GM21529 (cell line): Measurements from ENCODE around the gene LTBR.

ENCODE experiments used
- ATAC-seq: cut with Tn5 transposase; IDR thresholded peaks from one replicate; pipeline ENCODE4 v1.9.1; 2021; ENCODE audit not compliant: unreplicated experiment

The LTBR gene

DNA sequence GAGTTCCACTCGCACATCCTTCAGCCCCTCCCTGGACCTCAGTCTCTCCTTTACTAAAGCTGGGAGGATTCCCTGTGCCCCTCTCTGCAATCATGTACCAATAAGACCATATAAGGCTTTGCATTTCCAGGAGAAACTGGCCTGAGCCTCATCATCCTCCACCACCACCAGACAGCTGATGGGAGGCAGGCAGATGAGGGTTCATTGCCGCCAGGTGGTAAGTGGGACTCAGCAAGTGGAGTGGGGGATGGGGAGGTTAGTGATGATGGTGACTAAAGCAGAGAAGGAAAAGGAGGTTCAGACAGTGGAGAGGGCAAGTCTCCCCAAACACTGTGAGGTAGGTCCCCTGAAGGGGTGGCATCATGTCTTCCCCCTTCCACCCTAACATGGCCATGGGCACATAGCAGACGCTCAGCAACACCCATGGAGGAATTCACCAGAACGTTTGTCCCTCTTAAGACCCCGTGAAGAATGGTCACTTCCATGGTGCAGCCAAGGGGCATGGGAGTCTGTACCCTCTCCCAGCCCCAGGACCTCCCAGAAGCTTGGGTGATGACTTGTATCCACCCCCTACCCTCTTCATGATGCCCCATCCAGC is 37.6 kb upstream of the LTBR start:
- ATAC-seq, result no peak

DNA sequence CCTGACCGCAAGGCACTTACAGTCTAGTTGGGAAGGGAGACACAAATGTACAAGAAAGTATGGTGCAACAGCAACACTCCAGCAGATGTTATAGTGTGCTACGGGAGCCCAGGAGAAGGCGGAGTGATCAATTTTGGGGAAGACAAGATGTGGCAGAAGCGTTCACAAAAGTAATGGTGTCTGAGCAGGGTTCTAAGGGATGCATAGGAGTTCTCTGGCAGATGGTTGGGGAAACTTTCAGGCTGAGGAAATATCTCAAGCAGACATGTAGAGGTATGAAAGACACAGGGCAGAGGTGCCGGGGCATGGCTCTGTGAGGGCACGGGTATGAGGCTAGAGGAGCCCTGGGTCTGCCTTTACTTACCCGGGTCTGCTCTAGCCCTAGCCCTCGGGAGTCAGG is 37.0 kb upstream of the LTBR start:
- no peak for ATAC-seq

DNA sequence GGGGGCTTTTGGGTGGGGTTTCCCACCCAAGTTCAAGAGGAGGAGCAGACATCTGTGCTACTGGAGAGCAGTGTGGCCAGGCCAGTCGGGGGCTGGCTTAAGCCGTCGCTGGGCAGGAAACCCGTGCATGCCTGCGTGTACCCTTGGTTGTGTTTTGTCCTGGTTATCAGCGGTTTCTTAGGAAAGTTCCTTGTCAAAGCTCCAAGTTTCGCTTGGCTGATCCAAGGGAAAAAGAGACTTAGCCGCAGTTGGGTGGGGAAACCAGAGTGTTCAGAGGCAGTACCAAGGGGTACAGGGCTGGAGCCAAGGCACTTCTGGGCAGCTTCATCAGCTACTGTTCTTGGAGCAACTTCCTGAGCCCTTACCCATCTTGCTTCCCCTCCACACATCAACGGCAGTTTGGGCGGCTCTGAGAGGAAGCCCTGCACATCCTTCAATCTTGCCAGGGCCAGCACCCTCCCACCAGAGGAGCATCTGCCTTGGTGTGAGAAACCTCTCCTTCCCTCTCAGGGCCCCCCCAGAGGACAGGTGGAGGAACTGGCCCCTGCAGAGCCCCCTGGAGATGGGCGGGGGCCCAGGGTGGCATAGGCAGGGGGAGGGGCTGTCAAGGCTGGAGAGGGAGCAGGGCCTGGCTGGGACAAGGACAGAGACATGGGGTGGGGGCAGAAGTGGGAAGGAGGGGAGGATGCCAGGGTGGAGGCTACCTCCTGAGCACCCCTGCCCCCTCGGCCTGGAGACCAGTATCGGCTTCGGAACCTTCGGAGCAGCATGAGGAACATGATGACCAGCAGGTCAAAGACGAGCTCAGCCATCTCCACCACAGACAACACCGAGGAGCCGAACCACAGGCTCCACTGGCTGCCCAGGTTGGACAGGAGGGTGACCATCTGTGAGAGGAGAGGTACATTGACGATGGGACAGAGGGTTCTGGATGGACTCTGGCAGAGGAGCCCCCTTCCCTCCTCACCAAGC is 36.3 kb upstream of the LTBR start:
- ATAC-seq, result no peak

DNA sequence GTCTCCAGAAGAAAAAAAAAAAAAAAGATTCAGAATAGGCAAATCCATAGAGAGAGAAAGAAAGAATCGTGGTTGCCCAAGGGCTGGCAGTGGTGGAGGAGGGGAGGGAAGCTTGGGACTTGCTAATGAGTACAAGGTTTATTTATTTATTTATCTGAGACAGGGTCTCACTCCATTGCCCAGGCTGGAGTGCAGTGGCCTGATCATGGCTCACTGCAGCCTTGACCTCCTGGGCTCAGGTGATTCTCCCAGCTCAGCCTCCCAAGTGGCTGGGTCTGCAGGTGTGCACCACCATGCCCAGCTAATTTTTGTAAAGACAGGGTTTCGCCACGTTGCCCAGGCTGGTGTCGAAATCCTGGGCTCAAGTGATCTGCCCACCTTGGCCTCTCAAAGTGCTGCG is 32.3 kb upstream of the LTBR start:
- no peak for ATAC-seq

DNA sequence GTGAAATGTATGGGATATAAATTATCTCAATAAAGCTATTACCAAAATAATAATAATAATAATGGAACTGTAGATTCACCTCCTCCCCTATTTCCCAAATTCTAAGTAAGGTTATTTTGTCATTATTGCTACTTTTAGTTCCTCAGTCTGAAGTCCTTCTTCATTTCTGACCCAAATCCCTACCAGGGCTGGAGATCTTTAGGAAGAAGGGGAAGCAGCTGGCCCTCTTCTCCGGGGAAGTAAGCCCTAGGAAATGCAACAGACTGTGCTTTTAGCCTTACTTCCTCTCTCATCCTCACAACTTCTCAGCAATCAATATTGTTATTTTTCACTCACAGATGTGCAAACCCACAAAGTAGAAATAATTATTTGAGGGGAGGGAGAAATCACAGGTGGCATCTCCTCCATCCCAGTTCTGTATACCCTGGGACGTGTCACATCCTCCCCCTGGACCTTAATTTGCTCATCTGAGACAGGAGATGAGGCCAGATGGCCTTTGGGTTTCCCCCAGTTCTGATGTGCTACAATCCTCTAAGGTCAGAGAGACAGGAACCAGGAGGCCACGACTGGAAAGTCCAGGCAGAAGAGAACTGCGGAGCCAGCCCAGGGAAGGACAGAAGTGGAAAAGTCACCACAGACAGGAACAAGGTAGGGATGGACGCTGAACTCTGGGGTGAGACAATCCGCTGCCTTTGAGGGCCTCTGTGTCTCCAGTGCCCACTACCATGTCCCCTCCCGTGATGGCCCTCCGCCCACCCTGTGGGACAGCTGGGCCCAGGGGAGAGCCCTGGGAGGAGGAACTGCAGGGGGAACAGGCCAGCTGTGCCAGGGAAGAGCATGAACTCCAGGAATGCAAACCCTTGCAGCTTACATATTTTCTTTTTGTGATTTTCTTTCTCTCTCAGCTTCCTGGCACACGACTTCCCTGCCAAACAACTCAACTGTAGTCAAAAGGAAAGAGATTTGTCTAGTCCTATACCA is 31.5 kb upstream of the LTBR start:
- no peak for ATAC-seq

DNA sequence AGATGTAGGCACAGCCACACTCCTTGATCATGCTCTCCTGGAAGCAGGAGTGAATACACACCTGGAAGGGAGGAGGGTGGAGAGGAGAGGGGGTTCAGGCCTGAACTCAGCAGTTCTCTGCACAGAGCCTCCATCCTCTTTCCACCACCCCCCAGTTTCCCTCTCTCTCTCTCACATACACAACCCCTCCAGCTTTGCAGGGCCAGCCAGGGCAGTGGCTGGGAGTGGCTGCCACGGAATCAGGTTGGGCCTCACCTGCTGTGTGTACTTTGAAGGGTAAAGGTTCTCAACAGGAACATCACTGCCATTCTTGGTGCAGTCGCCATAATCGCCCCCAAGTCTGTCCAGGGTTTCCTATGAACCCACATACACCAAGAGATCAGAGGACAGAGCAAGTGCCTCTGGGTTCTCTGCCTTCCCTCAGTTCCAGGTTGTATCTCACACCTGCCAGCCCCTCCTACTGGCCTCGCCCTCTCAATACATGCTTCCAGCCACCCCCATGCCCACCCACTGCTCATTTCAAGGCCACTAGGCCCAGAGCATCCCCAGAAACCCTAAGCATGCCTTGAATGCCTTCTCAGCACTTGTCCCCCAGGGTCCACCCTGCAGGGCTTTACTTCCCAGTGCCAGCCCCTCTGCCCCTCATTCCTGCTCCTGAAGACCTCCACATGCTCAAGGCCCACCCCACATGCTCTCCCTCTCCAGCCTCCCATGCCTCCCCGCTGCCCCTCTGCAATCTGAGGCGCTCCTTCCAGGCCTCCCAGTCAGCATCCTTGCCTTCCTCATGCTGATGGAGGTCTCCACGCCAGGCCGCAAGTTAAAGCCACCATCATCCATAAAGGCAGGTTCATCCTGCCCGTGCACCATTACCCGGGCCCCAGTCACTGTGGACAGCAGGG is 29.2 kb upstream of the LTBR start:
- ATAC-seq, result no peak

DNA sequence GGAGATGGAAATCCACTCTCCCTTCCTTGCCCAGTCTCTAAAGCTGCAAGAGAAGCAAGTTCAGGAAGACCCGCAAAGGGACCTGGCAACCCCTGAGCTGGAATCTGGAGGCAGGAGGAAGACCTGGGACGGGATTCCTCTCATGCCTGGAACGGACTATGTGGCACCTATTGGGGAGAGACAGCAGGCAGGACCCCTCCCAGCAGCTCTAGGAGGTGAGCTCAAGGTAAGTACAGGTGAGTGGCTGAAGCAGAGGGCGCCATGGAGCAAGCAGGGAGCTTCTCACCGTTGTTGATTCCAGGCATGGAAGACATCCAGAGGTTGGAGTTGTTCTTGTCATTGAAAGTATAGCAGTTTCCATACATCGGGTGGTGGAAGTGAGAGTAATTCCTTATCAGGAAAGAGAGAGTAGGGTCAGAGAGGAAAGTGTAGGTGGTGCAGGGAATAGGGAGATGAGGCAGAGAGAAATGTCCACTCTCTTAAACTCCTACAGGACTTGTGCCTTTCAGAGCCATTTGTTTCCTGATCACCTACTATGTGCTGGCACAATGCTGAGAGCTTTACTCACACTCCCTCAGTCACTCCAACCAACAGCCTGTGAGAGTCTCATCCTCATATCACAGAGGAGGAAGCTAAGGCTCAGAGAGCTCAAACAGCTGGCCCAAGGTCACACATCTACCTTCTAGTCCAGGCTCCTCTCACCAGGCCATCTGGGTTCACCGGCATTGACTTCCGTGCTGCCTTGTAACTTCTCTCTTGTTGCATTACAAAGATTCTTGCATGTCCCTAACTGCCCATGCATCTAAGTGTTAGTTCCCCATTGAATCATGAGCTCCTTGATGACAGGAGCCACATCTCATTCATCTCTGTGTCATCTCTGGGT is 28.2 kb upstream of the LTBR start:
- no peak for ATAC-seq

DNA sequence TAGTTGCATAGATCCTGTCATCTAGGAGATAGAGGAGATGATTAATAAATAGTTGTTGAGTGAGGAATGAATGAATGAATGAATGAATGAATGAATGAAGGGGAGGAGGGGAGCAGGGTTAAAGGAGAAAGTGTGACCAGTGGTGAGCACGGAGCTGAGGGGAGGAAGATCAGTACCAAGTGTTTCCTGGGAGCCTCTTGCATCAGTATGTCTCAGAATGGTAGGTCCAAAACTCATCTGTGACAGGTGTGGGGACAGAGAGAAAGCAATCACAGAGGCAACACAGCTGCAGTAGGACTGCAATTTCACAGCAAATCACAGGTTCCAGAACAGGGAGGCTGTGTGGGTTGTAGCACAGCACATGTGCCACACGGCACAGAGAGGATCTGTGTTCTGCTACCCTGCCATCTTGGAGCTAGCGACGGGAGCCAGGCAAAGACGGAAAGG is 27.6 kb upstream of the LTBR start:
- no peak for ATAC-seq

DNA sequence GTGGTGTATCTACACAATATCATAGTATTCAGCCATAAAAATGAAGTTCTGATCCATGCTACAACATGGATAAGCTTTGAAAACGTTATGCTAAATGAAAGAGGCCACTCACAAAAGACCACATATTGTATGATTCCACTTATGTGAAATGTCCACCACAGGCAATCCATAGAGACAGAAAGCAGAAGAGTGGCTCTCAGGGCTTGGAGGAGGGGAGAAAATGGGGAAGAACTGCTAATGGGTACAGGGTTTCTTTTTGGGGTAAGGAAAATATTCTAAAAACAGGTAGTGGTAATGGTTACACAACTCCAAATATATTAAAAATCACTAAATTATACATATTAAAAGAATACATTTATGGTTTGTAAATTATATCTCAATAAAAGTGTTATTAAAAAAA is 25.1 kb upstream of the LTBR start:
- ATAC-seq, result no peak

DNA sequence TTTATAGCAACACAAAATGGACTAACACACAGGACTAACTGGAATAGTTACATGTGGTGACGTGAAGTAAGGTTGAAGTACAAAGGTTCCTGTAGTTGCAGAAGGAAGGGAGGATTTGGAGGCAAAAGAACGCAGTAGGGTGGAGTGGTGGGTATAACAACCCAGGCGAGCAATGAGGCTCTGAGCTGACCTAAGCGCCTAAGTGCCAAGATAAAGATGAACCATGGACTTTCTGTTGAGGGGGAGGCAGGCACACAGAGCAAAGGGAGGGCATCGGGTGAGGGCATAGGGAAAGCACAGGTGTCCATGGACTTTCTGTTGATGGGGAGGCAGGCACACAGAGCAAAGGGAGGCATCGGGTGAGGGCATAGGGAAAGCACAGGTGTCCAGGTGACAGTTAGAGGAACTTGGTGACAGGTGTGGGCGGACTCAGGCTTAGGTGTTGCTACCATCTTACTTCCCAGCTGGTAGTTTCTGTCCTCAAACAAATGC is 23.8 kb upstream of the LTBR start:
- no peak for ATAC-seq

DNA sequence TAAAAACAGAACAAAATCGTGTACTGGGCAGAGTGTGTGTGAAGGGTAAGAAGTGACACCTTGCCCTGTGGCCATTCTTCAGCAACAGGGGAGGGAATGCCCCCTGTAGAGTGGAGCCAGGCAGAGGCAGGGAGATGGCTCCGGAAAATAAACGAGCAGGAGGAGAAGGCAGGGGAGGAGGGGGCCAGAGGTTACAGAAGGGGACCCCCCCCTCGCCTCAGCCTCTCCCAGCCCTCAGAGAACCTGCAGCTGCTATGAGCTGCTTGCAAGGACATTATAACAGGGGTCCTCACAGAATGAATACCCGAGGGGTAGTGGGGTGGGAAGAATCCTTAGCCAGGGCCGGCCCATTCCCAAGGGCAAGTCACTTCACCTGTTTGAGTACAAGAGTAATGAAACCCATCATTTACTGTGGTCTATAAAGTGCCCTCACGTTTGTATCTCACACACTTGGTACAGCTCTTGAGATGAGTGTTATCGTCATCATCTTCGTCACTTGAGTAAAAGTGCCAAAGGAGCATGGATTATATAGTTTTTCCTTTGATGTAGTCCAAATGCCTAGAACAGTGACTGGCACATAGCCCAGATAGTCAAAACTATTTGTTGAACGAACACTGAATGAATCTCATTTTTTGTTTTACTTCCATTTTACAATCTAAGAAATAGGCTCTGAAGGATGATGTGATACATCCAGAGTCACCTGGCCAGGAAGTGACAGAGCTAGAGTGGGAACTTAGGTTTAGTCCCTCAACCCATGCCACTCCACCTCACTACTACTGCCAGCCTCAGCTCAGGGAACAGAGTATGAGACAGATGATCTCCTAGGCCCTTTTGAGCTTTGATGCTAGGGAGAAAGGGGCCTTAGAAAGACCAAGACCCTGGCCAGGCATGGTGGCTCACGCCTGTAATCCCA is 23.1 kb upstream of the LTBR start:
- ATAC-seq, result no peak

DNA sequence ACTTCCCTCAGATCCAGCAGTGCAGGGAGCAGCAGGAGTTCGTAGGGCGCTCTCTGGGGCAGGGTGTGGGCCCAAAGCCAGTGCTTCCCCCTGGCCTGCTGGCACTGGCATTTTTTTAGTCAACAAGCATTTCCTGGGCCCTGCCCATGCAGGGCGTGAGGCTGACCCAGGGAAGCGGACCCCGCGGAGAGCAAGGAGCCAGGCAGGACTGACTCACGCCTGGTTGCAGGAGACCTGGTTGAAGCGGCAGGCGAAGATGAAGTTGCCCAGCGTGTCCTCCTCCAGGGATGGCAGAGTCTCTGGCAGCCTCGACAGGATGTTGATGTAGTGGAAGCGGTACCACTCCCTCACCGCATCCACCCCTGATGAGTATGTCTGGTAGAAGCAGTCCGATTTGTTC is 22.1 kb upstream of the LTBR start:
- ATAC-seq, result no peak

DNA sequence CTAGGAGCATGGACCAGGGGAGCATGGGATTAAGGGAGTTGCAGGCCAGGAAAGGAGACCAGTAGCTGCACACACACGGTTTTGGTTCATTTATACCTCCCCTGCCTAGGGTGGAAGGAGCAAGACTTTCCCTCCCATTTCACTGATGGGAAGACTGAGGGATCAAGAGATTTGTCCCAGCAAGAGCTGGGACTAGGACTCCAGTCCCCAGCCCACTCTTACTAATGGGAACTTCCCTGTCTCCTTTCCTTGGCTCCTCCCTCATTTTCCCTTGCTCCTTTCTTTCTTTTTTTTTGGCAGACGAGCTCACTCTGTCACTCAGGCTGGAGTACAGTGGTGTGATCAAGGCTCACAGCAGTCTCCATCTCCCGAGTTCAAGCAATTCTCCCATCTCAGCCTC is 21.6 kb upstream of the LTBR start:
- ATAC-seq, result no peak

DNA sequence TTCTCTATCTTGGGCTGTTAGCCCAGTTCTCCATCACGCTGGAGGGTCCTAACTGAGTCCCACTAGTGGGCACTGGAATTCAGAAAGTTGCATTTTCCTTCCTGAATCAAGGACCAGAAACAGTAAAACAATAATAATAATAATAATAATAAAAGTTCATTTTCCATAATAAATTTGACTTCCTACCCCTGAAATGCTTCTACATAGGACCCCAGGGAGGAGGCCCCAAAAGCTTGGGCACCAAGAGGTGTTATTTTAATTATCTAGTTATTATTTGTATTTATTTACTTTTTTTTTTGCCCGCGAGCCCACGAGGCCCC is 21.0 kb upstream of the LTBR start:
- no peak for ATAC-seq

DNA sequence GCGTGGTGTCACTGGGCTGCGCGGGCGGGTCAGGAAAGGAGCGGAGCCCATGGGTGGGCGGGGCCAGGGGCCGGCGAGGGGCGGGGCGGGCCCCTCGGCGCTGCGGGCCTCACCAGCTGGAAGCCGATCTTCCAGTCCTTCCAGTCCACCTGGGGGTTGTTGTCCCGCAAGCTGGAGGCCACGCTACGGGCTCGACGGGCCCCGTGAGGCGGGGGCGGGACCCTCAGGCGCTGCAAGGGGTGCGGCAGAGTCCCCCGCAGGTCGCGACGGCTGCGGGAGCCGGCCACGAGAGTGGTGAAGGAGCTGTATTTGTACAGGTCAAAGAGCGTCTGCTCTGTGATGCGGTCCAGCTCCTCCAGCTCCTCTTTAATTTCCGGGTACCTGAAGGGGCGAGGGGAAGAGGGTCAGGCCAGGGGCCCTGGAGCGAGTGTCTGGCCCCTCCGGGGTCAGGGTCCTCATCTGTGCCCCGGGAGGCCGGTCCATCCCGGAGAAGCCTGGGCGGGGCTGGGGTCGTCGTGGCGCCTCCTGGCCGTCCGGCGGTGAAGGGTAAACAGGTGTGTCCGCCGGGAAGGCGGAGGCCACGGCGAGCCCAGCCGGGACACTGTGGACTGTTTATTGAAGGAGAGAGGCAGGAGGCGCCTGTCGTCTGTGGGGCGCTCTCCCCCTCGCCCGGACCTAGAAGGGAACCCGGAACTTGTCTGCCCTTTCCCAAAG is 20.5 kb upstream of the LTBR start:
- peak; percentile 56 for ATAC-seq

DNA sequence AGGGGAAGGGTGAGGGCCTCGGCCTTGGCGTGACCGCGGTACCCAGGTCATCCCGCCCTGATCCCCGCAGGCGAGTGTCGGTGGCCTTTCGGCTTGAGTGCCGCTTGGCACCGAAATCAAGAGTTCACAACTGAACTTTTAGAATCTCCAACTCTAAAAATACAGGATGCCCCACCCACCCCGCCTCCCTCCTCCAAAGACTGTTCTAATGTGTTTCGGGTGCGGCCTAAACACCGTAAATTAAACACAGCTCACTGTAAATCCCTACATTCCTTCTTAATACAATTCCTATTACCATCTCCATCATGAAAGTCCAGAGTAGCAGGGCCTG is 20.0 kb upstream of the LTBR start:
- no peak for ATAC-seq

DNA sequence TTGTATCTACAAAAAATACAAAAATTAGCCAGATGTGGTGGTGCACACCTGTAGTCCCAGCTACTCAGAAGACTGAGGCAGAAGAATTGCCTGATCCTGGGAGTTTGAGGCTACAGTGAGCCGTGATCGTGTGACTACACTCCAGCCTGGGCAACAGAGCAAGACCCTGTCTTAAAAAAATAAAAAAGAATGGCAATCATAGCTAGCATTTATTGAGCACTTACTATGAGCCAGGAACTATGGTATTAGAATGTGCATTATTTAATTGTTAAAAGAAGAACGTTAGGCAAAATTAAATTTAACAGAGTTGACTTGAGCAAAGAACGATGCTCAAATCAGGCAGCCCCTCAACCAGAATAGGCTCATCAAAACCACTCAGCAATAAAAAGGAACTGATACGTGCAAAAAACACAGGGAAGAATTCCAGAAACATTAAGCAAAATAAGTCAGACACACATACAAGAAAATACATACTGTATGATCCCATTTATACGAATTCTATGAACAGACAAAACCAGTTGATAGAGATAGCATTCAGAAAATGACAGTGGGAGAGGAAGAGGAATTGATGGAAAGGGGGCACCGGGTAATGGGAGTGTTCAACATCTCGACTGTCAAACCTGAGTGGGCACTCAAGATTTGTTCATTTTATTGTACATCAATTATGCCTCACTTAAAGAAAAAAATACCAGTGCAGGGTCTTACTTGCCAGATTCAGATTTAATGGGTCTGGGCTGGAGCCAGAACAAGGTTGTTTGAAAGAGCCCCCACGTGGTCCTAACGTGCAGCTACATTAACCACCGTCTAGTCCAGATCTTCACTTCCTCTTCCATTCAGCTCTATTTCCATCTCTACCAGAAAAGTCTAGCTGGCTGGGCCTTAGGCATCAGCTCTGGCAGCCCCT is 16.6 kb upstream of the LTBR start:
- no peak for ATAC-seq
